Measurements from ENCODE around the gene DGKQ. TPM values are rescaled to one million over a fixed set of nuclear protein-coding genes. Genes with fewer than 3 reads are reported as not detected.

The DGKQ gene
- total and polyA plus RNA-seq, 2 of the 8 experiments (the other 6 are each of a cell fraction or from before 2014, with no cell fraction given): 7.3 to 9.7 TPM

- H2BK20ac ChIP-seq (ENCODE audit: low read length): no peak overlapping the region
- H4K20me1 ChIP-seq (replicated peaks in 1 of 2; ENCODE audit: control insufficient read depth in 1 of 2, insufficient read depth in 2 of 2, low read length in 2 of 2): peaks cover 0 to 5% of the 10 kb centered on the region in 2 experiments
- H2AK5ac ChIP-seq (ENCODE audit: low read depth, low read length): no peak overlapping the region
- H3K18ac ChIP-seq (ENCODE audit: extremely low read depth, low read length): no peak overlapping the region
- H3K27ac ChIP-seq (ENCODE audit: low read depth, low read length): no peak overlapping the region
- WGBS, 2 experiments (ENCODE audit: extremely low coverage in 1 of 2, insufficient coverage in 1 of 2, insufficient read length in 1 of 2, insufficient replicate concordance in 2 of 2, low coverage in 1 of 2, low lambda C conversion rate in 2 of 2, missing lambda C conversion rate in 1 of 2): 96% methylated on average over 14 of the region's 16 CpGs; no CpG with 5 or more reads in 1 of the 2 experiments
- no peak for FAIRE-seq
- H2AFZ ChIP-seq (ENCODE audit: low read length): no peak overlapping the region
- H2BK120ac ChIP-seq (replicated peaks; ENCODE audit: low read depth, low read length): no peak overlapping the region
- H3K4me1 ChIP-seq (replicated peaks in 1 of 4; ENCODE audit: control insufficient read depth in 3 of 4, insufficient read depth in 4 of 4, low read length in 3 of 4): no peaks in the 10 kb centered on the region; a peak in 1 of 7 replicates
- no peak overlapping the region for H3K9ac ChIP-seq (replicated peaks in 1 of 4; ENCODE audit: extremely low read depth in 1 of 4, low read depth in 3 of 4, low read length in 3 of 4)
- H2BK15ac ChIP-seq (ENCODE audit: low read length): no peak overlapping the region
- H3K9me3 ChIP-seq (ENCODE audit: insufficient read depth in 2 of 2, low read depth in 1 of 2, low read length in 1 of 2): no peaks in the 10 kb centered on the region
- no peak overlapping the region for H2BK12ac ChIP-seq (ENCODE audit: low read depth, low read length)
- H3K23me2 ChIP-seq (ENCODE audit: low read depth, low read length): no peaks in the 10 kb centered on the region
- H3K79me2 ChIP-seq (ENCODE audit: control insufficient read depth in 1 of 2, insufficient read depth in 2 of 2, low read length in 2 of 2): no peaks in the 10 kb centered on the region
- ChIA-PET POLR2A (ENCODE audit: partially characterized antibody) (interaction anchor here (1.3 kb wide), 1 partner anchor 8 kb away, joined by 3 read pairs; no protein-coding TSS in a partner anchor), CTCF (ENCODE audit: partially characterized antibody) (no interaction called here)
- no peak overlapping the region for H2BK5ac ChIP-seq (ENCODE audit: low read depth, low read length)
- no peaks in the 10 kb centered on the region for H3K79me1 ChIP-seq (ENCODE audit: low read depth, low read length)
- H3K27me3 ChIP-seq (replicated peaks in 1 of 4; ENCODE audit: control insufficient read depth in 3 of 4, extremely low read depth in 1 of 4, insufficient read depth in 3 of 4, low read length in 3 of 4): no peaks in the 10 kb centered on the region
- no peak overlapping the region for H4K91ac ChIP-seq (replicated peaks; ENCODE audit: insufficient read length, low read length)
- no peak overlapping the region for H4K8ac ChIP-seq (ENCODE audit: extremely low read depth, insufficient read depth, low read length)
- H3K23ac ChIP-seq (ENCODE audit: insufficient read length): no peak overlapping the region
- TF ChIP-seq TEAD4 (IDR thresholded peaks at IDR 0.05; ENCODE audit: low read depth, low read length) (no peak), EZH2 (IDR thresholded peaks at IDR 0.05; ENCODE audit: low read depth, low read length, severe bottlenecking) (no peak), YY1 (IDR thresholded peaks at IDR 0.05; ENCODE audit: low read depth, low read length) (no peak)
- H3K56ac ChIP-seq (replicated peaks; ENCODE audit: insufficient read length, low read depth, low read length): no peak overlapping the region
- H4K5ac ChIP-seq (ENCODE audit: insufficient read length, low read depth, low read length): no peak overlapping the region
- no peak overlapping the region for H3K14ac ChIP-seq (ENCODE audit: insufficient read length)
- H3K4ac ChIP-seq (replicated peaks; ENCODE audit: insufficient read length, low read depth, low read length): no peak overlapping the region
- H3K36me3 ChIP-seq (ENCODE audit: control insufficient read depth in 2 of 4, insufficient read depth in 4 of 4, low read length in 3 of 4): no peaks in the 10 kb centered on the region
- no peak overlapping the region for H3K4me2 ChIP-seq (ENCODE audit: insufficient read depth in 1 of 2, low read depth in 2 of 2, low read length in 2 of 2)
- no peak overlapping the region for H3K4me3 ChIP-seq (ENCODE audit: extremely low read depth in 1 of 4, insufficient read depth in 2 of 4, low read depth in 3 of 4, low read length in 4 of 4)
- no peak for DNase-seq (ENCODE audit: low read depth in 1 of 2, low spot score in 2 of 2)
Observed at GRCh38 chr4:960140-960635, 13.2 kb downstream of the DGKQ start.

Measured in H1 (cell line).